Measurements from ENCODE around the gene SMG1. TPM values are rescaled to one million over a fixed set of nuclear protein-coding genes. Genes with fewer than 3 reads are reported as not detected.

Gene SMG1
- total and polyA plus RNA-seq, 2 of the 13 experiments (the other 11 are each of a cell fraction or from before 2014, with no cell fraction given), result 48.7 to 53.7 TPM

DNA sequence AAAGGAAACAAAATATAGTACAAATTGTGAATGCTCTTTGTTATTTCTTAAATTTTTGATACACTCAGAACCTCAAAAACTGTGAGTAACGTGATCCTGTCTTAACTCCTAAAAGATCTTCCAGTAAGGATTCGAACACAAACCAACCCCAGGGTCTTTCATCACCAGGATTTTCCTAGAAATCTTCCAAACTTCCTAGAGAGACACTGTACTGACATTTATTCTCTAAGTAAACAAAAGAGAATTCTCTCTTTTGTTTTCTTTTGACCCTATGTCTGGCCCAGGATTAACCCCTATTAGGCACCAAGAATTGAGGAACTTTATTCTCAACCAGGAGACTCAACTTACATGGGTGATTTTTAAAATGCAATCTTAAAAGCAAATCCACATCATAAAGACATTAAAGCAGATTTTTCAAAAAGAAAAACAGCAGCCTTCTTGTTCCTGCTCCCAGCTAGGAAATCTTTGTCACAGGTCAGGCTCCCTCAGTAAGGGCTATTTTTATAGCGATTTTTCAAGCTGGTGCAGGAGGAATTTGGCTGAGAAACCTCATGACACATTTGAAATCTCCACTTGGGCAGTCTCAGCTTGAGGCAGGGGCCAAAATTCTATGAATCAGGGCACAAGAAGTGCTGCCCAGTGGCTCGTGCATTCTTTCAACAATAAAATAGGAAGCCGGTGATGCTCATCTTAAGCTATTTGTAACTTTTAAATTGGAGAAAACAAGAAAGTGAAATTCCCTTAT, 6.2 kb upstream of the SMG1 start (continued):
- TF ChIP-seq, protein P1, sequence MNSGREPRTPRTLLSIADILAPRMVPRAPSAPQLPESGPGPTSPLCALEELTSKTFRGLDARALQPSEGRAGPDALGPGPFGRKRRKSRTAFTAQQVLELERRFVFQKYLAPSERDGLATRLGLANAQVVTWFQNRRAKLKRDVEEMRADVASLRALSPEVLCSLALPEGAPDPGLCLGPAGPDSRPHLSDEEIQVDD (CRISPR knock-in tag; IDR thresholded peaks at IDR 0.05; ENCODE audit: borderline replicate concordance), result no peak
- no peak for TF ChIP-seq KDM3A (CRISPR knock-in tag; IDR thresholded peaks at IDR 0.05; ENCODE audit: low read depth)
- TF ChIP-seq ZNF569 (CRISPR knock-in tag; IDR thresholded peaks at IDR 0.05; ENCODE audit: borderline replicate concordance), result no peak
- no peak for TF ChIP-seq KLF11 (CRISPR knock-in tag; IDR thresholded peaks at IDR 0.05)
- TF ChIP-seq, protein P2, sequence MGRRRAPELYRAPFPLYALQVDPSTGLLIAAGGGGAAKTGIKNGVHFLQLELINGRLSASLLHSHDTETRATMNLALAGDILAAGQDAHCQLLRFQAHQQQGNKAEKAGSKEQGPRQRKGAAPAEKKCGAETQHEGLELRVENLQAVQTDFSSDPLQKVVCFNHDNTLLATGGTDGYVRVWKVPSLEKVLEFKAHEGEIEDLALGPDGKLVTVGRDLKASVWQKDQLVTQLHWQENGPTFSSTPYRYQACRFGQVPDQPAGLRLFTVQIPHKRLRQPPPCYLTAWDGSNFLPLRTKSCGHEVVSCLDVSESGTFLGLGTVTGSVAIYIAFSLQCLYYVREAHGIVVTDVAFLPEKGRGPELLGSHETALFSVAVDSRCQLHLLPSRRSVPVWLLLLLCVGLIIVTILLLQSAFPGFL (CRISPR knock-in tag; IDR thresholded peaks at IDR 0.05), result no peak
- TF ChIP-seq ZNF17 (CRISPR knock-in tag; IDR thresholded peaks at IDR 0.05), result no peak
- TF ChIP-seq SOX6 (IDR thresholded peaks at IDR 0.05), result no peak
- peak; percentile 86 for TF ChIP-seq SOX6 (CRISPR knock-in tag; IDR thresholded peaks at IDR 0.05)
- TF ChIP-seq AKAP8 (CRISPR knock-in tag; IDR thresholded peaks at IDR 0.05), result no peak
- no peak for TF ChIP-seq ERF (CRISPR knock-in tag; IDR thresholded peaks at IDR 0.05)
- TF ChIP-seq, protein P3, sequence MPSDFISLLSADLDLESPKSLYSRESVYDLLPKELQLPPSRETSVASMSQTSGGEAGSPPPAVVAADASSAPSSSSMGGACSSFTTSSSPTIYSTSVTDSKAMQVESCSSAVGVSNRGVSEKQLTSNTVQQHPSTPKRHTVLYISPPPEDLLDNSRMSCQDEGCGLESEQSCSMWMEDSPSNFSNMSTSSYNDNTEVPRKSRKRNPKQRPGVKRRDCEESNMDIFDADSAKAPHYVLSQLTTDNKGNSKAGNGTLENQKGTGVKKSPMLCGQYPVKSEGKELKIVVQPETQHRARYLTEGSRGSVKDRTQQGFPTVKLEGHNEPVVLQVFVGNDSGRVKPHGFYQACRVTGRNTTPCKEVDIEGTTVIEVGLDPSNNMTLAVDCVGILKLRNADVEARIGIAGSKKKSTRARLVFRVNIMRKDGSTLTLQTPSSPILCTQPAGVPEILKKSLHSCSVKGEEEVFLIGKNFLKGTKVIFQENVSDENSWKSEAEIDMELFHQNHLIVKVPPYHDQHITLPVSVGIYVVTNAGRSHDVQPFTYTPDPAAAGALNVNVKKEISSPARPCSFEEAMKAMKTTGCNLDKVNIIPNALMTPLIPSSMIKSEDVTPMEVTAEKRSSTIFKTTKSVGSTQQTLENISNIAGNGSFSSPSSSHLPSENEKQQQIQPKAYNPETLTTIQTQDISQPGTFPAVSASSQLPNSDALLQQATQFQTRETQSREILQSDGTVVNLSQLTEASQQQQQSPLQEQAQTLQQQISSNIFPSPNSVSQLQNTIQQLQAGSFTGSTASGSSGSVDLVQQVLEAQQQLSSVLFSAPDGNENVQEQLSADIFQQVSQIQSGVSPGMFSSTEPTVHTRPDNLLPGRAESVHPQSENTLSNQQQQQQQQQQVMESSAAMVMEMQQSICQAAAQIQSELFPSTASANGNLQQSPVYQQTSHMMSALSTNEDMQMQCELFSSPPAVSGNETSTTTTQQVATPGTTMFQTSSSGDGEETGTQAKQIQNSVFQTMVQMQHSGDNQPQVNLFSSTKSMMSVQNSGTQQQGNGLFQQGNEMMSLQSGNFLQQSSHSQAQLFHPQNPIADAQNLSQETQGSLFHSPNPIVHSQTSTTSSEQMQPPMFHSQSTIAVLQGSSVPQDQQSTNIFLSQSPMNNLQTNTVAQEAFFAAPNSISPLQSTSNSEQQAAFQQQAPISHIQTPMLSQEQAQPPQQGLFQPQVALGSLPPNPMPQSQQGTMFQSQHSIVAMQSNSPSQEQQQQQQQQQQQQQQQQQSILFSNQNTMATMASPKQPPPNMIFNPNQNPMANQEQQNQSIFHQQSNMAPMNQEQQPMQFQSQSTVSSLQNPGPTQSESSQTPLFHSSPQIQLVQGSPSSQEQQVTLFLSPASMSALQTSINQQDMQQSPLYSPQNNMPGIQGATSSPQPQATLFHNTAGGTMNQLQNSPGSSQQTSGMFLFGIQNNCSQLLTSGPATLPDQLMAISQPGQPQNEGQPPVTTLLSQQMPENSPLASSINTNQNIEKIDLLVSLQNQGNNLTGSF (CRISPR knock-in tag; IDR thresholded peaks at IDR 0.05), result no peak
- TF ChIP-seq ZNF331 (CRISPR knock-in tag; IDR thresholded peaks at IDR 0.05), result 0 out of 2 replicates have a peak, but pooled peaks have one; percentile 25
- no peak for TF ChIP-seq NCOA1 (CRISPR knock-in tag; IDR thresholded peaks at IDR 0.05)
- no peak for TF ChIP-seq ZNF274 (CRISPR knock-in tag; IDR thresholded peaks at IDR 0.05)
- no peak for TF ChIP-seq ZSCAN30 (CRISPR knock-in tag; IDR thresholded peaks at IDR 0.05)
- no peak for TF ChIP-seq MAFF (IDR thresholded peaks at IDR 0.05; ENCODE audit: low read depth, low read length)
- TF ChIP-seq ATM (IDR thresholded peaks at IDR 0.05; ENCODE audit: borderline replicate concordance), result no peak
- TF ChIP-seq ZNF510 (CRISPR knock-in tag; IDR thresholded peaks at IDR 0.05; ENCODE audit: low read depth), result no peak
- TF ChIP-seq ZEB1 (IDR thresholded peaks at IDR 0.05; ENCODE audit: insufficient replicate concordance, low read depth), result no peak
- TF ChIP-seq HOXA3 (CRISPR knock-in tag; IDR thresholded peaks at IDR 0.05), result no peak
- TF ChIP-seq RFX5 (IDR thresholded peaks at IDR 0.05; ENCODE audit: low read depth, low read length), result no peak
- 0 out of 2 replicates have a peak, but pooled peaks have one; percentile 19 for TF ChIP-seq TCF7 (IDR thresholded peaks at IDR 0.05; ENCODE audit: low read depth)
- TF ChIP-seq PHF21A (CRISPR knock-in tag; IDR thresholded peaks at IDR 0.05), result no peak
- no peak for TF ChIP-seq ZNF224 (CRISPR knock-in tag; IDR thresholded peaks at IDR 0.05)
- TF ChIP-seq, protein P4, sequence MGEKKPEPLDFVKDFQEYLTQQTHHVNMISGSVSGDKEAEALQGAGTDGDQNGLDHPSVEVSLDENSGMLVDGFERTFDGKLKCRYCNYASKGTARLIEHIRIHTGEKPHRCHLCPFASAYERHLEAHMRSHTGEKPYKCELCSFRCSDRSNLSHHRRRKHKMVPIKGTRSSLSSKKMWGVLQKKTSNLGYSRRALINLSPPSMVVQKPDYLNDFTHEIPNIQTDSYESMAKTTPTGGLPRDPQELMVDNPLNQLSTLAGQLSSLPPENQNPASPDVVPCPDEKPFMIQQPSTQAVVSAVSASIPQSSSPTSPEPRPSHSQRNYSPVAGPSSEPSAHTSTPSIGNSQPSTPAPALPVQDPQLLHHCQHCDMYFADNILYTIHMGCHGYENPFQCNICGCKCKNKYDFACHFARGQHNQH (CRISPR knock-in tag; IDR thresholded peaks at IDR 0.05), result no peak
- TF ChIP-seq MEF2D (CRISPR knock-in tag; IDR thresholded peaks at IDR 0.05), result no peak
